Muscle of leg (tissue), 11 donors: ENCODE measurements around the gene CLMN. TPM values are rescaled to one million over a fixed set of nuclear protein-coding genes. Genes with fewer than 3 reads are reported as not detected.

Experiments used
- DNase-seq: peaks from one replicate; pipeline ENCODE4 v3.0.0; 2013
- H3K27ac ChIP-seq: one replicate; pipeline ENCODE4 v1.5.1; 2013; ENCODE audit warnings: mild to moderate bottlenecking, low read length, control low read depth
- H3K27me3 ChIP-seq: one replicate; pipeline ENCODE4 v1.6.1; 2013; ENCODE audit warnings: low read length; ENCODE audit not compliant: control insufficient read depth, insufficient read depth
- H3K36me3 ChIP-seq: one replicate; pipeline ENCODE4 v1.6.1; 2013; ENCODE audit warnings: low read length; ENCODE audit not compliant: control insufficient read depth, insufficient read depth
- H3K4me1 ChIP-seq: one replicate; pipeline ENCODE4 v1.6.1; 2013; ENCODE audit warnings: low read length; ENCODE audit not compliant: control insufficient read depth, insufficient read depth
- H3K4me3 ChIP-seq: one replicate; pipeline ENCODE4 v1.5.1; 2013; ENCODE audit warnings: low read length, control low read depth
- H3K9me3 ChIP-seq: replicated peaks from 2 replicates; pipeline ENCODE4 v1.6.1; 2013; ENCODE audit warnings: low read depth, low read length; ENCODE audit not compliant: control insufficient read depth
- WGBS: methylation state at CpG from one replicate; pipeline ENCODE4 v1.1.5; 2013; ENCODE audit warnings: missing lambda C conversion rate; ENCODE audit not compliant: insufficient coverage; 5-methylcytosine and 5-hydroxymethylcytosine counted together
- polyA plus RNA-seq, 8 donors: library from polyadenylated mRNA; unstranded; fragments of 120-200 nt; gene quantifications; one replicate each; pipeline versions ENCODE4 v1.2.1 to v1.2.3, GENCODE V29; 2013; ENCODE audit warnings: inconsistent platforms in 1 of 8, low replicate concordance in 1 of 8; ENCODE audit not compliant: insufficient read length in 8 of 8, insufficient read depth in 1 of 8
- total RNA-seq: library from RNA; stranded (reverse); fragments of 120-200 nt; gene quantifications from one replicate; pipeline ENCODE4 v1.2.4, GENCODE V29; 2013

The CLMN gene
- total and polyA plus RNA-seq, 9 donors = 2.1 to 4.0 (median 2.8) TPM

DNA sequence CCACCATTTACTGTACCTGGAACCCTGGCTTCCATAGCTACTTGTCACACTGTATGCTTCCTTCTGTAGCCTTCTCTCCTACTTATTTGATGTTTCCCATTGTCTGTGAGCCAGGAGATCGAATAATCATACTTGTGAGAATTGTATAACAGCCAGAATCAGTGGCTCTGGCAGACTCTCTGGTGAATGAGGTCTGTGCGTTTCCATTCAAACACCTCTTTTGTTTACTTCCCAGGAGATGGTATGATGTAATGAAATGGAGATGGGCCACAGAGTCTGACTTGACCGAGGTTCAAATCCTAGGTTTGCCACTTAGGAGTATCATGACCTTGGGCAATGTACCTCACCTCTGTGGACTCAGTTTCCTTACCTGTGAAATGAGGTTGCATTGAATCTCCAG is 35.7 kb upstream of the CLMN start:
- Histone ChIP-seq H3K4me3 (no peak overlapping the region), H3K4me1 (peaks cover 6% of the 10 kb centered on the region), H3K36me3 (no peaks in the 10 kb centered on the region), H3K27ac (no peak overlapping the region), H3K9me3 (peaks cover 3% of the 10 kb centered on the region), H3K27me3 (peaks cover 10% of the 10 kb centered on the region)
- no CpG with 5 or more reads among the region's 3 CpGs for WGBS
- DNase-seq = no peak

DNA sequence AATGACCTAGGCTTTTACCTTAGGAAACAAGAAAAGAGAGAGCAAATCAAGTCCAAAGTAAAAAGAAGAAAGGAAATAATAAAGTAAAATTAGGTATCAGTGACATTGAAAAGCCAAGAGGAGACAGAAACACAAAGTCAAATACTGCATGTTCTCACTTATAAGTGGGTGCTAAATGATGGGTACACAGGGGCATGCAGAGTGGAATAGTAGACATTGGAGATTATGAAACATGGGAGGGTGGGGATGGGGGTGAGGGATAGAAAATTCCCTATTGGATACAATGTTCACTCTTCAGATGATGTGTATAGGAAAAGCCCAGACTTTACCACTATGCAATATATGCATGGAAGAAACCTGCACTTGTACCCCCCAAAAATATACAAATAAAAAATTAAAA is 35.1 kb upstream of the CLMN start:
- Histone ChIP-seq H3K27me3 (peaks cover 5% of the 10 kb centered on the region), H3K9me3 (peaks cover 3% of the 10 kb centered on the region), H3K4me3 (no peak overlapping the region), H3K4me1 (peaks cover under 1% of the 10 kb centered on the region), H3K27ac (no peak overlapping the region), H3K36me3 (no peaks in the 10 kb centered on the region)
- no peak for DNase-seq

DNA sequence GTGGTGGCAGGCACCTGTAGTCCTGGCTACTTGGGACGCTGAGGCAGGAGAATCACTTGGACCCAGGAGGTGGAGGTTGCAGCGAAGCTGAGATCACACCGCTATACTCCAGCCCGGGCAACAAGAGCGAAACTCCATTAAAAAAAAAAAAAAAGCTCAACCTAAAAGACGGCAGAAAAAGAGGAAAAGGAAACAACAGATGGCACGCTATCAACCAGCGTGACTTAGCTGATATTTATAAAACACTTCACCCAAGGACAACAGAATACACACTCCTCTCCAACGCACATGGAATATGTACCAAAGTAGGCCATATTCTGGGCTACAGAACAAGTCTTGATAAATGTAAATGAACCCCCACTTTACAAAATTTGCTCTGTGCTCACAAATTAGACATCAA is 34.0 kb upstream of the CLMN start:
- Histone ChIP-seq H3K9me3 (peaks cover 3% of the 10 kb centered on the region), H3K4me3 (no peak overlapping the region), H3K36me3 (no peaks in the 10 kb centered on the region), H3K4me1 (no peaks in the 10 kb centered on the region), H3K27ac (no peak overlapping the region), H3K27me3 (peaks cover 3% of the 10 kb centered on the region)
- no peak for DNase-seq
- 86% methylated on average over 1 of the region's 9 CpGs for WGBS

DNA sequence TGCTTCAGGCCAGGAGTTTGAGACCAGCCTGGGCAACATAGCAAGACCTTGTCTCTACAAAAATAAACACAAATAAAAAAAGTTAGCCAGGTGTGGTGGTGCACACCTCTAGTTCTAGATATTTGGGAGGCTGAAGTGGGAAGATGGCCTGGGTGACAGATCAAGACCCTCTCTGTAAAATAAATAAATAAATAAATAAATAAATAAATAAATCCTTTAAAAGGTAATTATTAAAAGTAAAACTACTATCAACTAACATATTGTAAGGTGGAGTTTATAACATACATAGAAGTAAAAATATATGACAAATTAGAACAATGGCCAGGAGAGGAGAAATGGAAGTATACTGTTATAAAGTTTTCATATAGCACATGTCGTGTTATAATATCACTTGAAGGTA is 33.3 kb upstream of the CLMN start:
- Histone ChIP-seq H3K9me3 (peaks cover 3% of the 10 kb centered on the region), H3K36me3 (no peaks in the 10 kb centered on the region), H3K4me3 (no peak overlapping the region), H3K4me1 (no peaks in the 10 kb centered on the region), H3K27ac (no peak overlapping the region), H3K27me3 (peaks cover 5% of the 10 kb centered on the region)
- DNase-seq = no peak
- no CpG with 5 or more reads among the region's 1 CpG for WGBS

DNA sequence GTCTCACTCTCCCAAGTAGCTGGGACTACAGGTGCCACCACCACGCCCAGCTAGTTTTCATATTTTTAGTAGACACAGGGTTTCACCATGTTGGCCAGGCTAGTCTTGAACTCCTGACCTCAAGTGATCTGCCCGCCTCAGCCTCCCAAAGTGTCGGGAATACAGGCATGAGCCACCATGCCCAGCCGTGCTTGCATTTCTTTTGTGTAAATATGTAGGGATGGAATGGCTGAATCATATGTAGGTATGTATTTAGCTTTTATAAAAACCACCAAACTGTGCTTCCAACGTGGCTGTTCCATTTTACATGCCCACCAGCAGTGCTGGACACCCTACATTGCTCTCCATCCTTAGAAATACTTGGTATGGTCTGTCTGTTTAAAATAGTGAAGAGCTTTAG is 32.8 kb upstream of the CLMN start:
- H3K27ac ChIP-seq = no peak overlapping the region
- H3K36me3 ChIP-seq = no peaks in the 10 kb centered on the region
- H3K4me3 ChIP-seq = no peak overlapping the region
- peaks cover 5% of the 10 kb centered on the region for H3K27me3 ChIP-seq
- H3K9me3 ChIP-seq = peaks cover 3% of the 10 kb centered on the region
- H3K4me1 ChIP-seq = no peaks in the 10 kb centered on the region
- DNase-seq = no peak
- 86% methylated on average over 1 of the region's 5 CpGs for WGBS

DNA sequence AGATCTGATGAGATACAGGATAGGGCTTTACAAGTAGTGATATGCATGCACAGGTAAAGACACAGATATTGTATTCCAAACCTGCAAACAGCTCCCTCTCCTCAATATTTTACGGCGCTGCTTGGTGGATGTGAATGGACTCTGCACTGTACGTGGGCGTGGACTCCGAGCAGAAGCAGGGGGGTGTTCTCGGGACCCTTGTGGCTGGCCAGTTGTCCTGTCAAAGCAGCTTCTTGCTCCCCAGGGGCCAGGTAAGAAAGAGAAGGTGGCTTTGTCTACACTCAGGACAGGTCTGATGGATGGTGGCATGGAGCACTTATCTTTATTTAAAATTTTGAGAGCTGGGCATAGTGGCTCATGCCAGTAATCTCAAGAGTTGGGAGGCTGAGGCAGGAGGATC is 29.5 kb upstream of the CLMN start:
- 92% methylated on average over 6 of the region's 6 CpGs for WGBS
- Histone ChIP-seq H3K27me3 (peaks cover 5% of the 10 kb centered on the region), H3K36me3 (no peaks in the 10 kb centered on the region), H3K4me1 (no peaks in the 10 kb centered on the region), H3K4me3 (no peak overlapping the region), H3K27ac (no peak overlapping the region), H3K9me3 (peaks cover 2% of the 10 kb centered on the region)
- no peak for DNase-seq

DNA sequence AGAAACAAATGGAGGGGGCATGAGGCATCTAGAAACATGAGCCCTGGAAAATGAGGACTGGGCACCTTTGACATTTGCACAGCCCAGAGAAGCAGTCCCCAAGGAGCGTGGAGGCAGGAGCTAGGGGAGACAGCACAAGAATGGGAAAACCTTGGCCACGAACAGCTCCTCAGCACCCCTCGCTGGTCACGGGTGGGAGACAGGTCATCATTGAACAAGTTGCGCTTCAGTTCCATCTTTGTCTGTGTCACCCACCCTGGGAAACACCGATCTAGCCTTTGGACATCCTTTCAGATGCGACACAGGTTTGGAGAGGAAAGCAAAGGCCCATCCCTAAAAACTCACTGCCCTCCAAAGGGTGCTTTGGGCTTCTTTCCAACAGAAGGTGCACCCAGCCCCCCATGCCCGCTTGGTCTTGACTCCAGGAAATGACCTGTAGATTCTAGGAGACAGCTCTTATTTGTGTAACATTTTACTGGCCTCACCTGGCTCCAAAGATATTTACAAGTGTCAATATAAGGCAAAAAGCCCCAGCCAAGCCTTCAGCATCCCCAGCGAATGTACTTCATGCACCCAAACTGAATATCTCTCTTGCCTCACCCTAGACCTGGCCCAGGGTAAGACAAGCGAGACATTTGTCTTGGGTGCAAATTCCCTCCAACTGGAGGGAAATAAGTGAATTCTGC is 28.8 kb upstream of the CLMN start:
- peaks cover 5% of the 10 kb centered on the region for H3K27me3 ChIP-seq
- WGBS = 78% methylated on average over 8 of the region's 10 CpGs
- no peaks in the 10 kb centered on the region for H3K4me1 ChIP-seq
- no peak overlapping the region for H3K4me3 ChIP-seq
- no peak for DNase-seq
- H3K36me3 ChIP-seq = no peaks in the 10 kb centered on the region
- no peak overlapping the region for H3K27ac ChIP-seq
- no peaks in the 10 kb centered on the region for H3K9me3 ChIP-seq

DNA sequence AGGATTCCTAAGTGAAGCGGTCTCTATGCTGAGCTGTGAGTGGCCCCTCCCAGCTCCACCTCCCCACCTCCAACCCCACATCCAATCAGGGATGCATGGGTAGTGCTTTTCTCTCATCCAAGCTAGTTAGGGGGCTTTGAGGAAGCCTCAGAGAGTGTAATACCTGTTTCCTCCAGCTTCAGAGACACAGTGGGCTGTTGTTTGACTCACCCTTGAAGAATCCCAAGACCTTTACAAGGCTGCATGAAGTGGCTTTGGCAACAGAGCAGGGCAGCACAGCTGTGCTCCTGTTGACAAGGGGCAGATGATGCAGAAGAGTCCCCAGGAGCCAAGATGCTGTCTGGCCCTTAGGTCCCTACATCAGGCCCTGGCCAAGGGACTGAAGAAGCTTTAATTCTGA is 27.1 kb upstream of the CLMN start:
- no peak overlapping the region for H3K27ac ChIP-seq
- no peak overlapping the region for H3K4me3 ChIP-seq
- H3K27me3 ChIP-seq = peaks cover 5% of the 10 kb centered on the region
- no peaks in the 10 kb centered on the region for H3K36me3 ChIP-seq
- no peak for DNase-seq
- H3K4me1 ChIP-seq = no peaks in the 10 kb centered on the region
- no CpG with 5 or more reads among the region's 1 CpG for WGBS
- no peaks in the 10 kb centered on the region for H3K9me3 ChIP-seq

DNA sequence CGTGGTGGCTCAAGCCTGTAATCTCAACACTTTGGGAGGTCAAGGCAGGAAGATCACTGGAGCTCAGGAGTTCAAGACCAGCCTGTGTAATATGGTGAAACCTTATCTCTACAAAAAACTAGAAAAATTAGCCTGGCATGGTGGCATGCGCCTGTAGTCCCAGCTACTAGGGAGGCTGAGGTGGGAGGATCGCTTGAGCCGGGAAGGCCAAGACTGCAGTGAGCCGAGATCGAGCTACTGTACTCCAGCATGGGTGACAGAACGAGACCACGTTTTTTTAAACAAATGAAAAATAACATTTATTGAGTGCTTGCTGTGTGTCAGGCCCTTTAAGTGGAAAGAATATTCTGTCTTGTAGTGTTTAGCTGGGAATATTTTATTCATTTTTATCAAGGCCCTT is 26.6 kb upstream of the CLMN start:
- no peaks in the 10 kb centered on the region for H3K4me1 ChIP-seq
- WGBS = 94% methylated on average over 3 of the region's 8 CpGs
- H3K27ac ChIP-seq = no peak overlapping the region
- H3K36me3 ChIP-seq = no peaks in the 10 kb centered on the region
- peaks cover 7% of the 10 kb centered on the region for H3K27me3 ChIP-seq
- no peak overlapping the region for H3K4me3 ChIP-seq
- H3K9me3 ChIP-seq = no peaks in the 10 kb centered on the region
- DNase-seq = no peak

DNA sequence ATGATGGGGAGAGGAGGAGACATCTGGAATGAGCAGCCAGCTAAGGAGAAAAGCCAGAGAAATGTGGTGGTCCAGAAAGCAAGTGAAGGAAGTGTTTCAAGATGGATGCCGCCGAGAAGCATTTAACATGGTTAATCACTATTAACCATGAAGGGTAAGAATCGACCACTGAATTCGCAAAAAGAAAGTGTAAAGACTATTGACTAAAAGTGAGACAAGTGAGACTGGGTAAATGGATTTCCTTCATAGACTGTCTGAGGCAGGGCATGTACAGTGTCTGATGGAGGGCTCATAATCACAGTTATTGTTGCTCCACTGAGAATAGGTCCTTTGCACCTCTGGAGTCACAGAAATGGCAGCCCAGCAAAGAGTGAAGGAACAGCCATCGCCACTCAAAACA is 25.3 kb upstream of the CLMN start:
- Histone ChIP-seq H3K4me1 (no peaks in the 10 kb centered on the region), H3K36me3 (no peaks in the 10 kb centered on the region), H3K27ac (no peak overlapping the region), H3K27me3 (peaks cover 7% of the 10 kb centered on the region), H3K4me3 (no peak overlapping the region), H3K9me3 (no peaks in the 10 kb centered on the region)
- 78% methylated on average over 5 of the region's 5 CpGs for WGBS
- no peak for DNase-seq

DNA sequence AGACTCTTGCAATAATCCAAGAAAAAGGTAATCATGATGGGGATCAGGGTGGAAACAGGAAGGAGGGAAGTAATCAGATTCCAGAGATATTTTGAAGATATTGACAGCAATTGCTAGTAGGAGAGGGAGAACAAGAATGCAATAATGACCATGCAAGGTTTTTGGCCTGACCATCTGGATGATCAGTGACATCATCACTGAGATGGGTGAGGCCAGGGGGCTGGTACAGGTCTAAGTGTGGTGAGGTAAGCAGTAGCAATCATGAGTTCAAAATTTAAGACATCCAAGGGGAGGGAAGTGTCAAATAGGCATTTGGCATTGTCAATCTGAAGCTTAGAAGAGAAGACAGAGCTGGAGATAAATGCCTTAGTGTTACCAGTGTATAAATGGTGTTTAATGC is 24.8 kb upstream of the CLMN start:
- no peak overlapping the region for H3K27ac ChIP-seq
- no peaks in the 10 kb centered on the region for H3K9me3 ChIP-seq
- H3K4me3 ChIP-seq = no peak overlapping the region
- H3K36me3 ChIP-seq = no peaks in the 10 kb centered on the region
- no peaks in the 10 kb centered on the region for H3K4me1 ChIP-seq
- no peak for DNase-seq
- H3K27me3 ChIP-seq = peaks cover 7% of the 10 kb centered on the region
